ENCODE measurements around the gene RPA3.
A peak's percentile ranks its signal among the peaks of the same experiment; 100 is the strongest.

Gene RPA3

DNA sequence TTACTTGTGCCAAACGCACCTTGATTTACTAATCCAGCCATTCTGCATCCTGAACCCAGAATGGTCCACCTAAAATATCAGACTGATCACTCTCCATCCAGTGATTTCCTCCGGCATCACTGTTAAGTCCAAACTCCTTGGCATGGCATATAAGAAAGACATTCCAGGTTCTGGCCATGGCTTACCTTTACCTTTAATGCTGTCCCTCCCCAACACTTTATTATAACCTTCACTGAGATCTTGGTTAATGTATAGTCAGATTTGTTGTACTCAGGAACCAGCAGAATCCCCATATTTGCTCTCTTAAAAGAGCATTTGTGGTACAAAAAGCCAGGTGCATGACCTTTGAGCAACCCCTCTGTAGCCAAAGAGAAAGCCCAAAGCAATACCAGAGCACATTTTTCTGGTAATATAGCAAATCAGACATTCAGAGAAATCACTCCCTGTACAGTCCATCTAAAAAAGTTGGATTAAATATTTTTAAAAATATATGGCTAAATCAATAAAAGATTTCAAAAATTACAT lies 67.7 kb downstream of the RPA3 start:
- DNase-seq, result peak; percentile 26

- no peak for DNase-seq
Measured at GRCh38 chr7:7647495-7648036, 70.8 kb downstream of the RPA3 start.

- DNase-seq, result no peak
Measured at GRCh38 chr7:7642081-7642480, 76.3 kb downstream of the RPA3 start.

DNA sequence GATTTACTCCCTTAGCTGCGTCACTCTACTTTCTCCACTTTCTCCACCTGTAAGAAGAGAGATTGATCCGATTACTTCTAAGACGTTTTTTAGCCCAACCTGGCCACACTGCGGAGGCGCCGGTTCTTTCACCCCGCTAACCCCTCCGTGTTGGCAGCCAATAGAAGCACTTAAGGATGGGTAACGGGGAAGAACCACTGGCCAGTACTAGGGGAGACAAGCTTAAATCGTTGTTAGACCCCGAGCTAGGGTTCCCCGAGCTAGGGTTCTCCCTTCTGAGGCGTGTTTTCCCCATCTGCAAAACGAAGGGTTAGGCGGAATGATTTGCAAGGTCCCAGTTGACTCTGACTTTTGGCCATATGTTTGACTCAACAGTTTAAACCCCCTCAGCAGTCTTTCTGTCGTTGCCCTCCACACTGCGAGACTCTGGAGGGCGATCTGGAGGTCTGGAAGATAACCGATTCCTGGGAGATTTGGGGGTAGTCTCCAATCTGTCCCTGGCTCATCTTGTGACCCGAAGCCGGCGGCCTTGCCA lies 77.2 kb downstream of the RPA3 start:
- no peak for DNase-seq

DNA sequence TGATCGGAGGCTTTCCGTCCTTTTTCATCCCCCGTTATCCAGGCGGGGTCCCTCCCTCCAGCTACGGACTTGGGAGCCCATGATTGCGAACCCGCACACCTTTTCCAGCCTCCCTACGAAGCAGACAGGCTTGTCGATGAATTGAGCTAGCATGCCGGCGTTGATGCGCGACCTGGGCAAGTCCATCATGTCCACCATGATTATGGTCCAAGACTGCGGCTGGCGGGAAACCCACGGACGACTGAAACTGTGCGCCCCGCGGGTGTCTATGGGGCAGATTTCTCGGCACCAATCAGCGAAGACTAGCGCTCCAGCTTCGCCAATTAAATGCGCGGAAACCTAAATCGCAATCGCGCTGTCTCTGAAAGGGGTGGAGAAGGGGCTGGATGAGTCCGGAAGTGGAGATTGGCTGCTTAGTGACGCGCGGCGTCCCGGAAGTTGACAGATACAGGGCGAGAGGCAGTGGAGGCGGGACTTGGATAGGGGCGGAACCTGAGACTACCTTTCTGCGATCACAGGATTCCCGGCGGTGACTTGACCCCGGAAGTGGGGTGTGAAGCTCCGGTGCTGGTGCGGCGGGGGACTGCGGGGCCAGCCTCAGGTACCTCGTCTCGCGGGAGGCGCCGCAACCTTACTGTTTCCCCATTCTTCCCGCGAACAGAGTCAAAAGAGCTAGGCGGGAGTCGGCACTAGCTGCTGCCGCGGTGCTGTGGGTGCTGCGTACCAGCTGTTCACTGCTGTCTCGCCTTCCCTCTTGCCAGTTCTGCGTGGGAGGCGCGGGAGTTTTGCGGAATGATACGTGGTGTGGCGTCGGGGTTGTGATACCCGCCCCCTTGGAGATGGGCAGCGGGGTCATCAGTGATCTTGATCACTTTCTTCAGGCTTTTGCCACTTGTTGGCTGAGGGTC lies 77.9 kb downstream of the RPA3 start, which contains the start of gene UMAD1:
Gene UMAD1 (plus strand): TSS at position 532 of the 908 bp plus-strand sequence. CDS start 32,620 bp downstream, outside the sequence.
- DNase-seq, result peak; percentile 100

- peak; percentile 63 for DNase-seq
Measured at GRCh38 chr7:7639847-7640220, 78.6 kb downstream of the RPA3 start.

GRCh38 chr7:7639421-7639820 lies 79.0 kb downstream of the RPA3 start:
- peak; percentile 4 for DNase-seq

DNA sequence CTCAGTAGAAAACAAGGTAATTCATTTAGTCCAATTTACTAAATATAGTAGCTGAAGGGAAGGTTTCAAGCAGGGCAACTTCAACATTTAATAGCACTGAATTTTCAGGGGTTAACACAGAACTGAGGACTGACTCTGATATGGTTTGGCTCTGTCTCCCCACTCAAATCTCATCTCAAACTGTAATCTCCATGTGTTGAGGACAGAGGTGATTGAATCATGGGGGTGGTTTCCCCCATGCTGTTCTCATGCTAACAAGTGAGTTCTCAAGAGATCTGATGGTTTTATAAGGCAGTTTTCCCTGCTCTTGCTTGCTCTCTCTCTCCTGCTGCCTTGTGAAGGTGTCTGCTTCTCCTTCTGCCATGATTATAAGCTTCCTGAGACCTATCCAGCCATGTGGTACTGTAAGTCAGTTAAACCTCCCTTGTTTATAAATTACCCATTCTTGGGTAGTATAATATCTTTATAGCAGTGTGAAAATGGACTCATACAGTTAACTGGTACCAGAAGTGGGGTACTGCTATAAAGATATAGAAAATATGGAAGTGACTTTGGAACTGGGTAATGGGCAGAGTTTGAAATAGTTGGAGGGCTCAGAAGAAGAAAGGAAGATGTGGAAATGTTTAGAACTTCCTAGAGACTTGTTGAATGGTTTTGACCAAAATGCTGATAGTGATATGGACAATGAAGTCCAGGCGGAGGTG lies 87.6 kb downstream of the RPA3 start:
- no peak for DNase-seq

GRCh38 chr7:7628476-7628875 lies 89.9 kb downstream of the RPA3 start:
- DNase-seq, result no peak

GRCh38 chr7:7620644-7621210 lies 97.7 kb downstream of the RPA3 start:
- no peak for DNase-seq

DNA sequence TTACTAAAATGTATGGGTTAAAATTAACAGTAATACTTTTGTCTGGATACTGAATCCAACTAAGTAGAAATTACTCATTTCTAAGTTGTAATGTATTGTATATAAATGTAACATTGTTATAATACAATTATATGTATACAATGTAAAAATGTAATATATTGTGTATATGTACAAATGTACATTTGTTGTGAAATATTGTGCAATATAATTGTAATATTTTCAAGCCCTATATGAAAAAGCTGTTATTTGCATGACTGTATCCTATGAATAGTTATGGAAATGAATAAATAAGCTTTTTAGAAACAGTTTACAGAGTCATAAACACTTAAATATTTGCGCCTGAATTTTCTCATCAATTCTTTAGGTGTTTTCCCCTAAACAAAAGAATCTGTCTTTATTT lies 98.2 kb downstream of the RPA3 start:
- DNase-seq, result no peak

DNA sequence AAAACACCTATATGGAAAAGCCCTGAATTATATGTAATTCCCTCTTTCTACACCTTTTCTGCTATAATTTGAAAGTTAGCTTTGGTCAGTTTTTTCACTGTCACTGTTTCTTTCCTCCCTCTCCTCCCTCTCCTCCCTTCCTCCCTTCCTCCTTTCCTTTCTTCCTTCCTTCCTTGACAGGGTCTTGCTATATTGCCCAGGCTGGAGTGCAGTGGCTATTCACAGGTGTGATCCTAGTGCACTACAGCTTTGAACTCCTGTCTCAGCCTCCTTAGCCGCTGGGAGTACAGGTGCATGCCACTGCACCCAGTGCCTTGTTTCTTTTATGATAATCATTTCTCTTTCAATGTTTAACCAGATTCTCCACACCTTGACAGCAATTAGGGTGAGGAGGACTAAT lies 100.0 kb downstream of the RPA3 start:
- DNase-seq, result no peak

DNA sequence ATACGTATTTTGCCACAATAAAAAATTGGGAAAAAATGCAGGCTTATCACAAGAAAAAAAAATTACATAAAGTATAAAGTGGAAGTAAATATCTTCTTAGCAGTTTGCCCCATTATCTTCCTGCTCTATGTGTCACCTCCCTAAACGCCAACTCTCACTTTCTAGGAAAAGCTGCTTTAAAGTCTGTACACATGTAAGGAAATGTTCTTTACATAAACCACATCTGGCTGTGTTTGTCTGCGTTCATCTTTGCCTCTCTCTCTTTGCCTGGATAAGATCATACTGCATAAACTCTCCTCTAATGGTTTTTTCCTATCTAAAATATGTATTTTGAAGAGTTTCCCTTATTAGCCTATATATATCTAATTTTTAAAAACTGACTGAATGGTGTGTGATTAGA lies 100.9 kb downstream of the RPA3 start:
- DNase-seq, result no peak

GRCh38 chr7:7614018-7614741 lies 104.2 kb downstream of the RPA3 start:
- no peak for DNase-seq

DNA sequence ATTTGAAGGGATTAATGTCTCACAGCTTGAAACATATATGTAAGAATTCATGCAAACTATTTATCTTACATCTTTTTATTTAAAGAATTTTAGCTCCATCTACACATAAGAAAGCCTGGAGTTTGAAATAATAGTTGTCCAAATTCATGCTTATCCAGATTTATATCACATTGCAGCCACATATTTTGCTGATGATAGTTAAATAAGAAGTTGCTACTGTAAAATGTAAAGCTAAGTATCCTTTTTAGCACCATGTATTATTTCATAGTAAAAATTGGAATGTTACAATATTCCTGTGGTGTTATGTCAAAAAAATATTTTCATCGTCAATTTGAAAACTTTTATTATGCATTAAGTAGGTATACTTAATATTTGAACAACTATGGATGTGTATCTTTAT lies 105.2 kb downstream of the RPA3 start:
- DNase-seq, result no peak

DNA sequence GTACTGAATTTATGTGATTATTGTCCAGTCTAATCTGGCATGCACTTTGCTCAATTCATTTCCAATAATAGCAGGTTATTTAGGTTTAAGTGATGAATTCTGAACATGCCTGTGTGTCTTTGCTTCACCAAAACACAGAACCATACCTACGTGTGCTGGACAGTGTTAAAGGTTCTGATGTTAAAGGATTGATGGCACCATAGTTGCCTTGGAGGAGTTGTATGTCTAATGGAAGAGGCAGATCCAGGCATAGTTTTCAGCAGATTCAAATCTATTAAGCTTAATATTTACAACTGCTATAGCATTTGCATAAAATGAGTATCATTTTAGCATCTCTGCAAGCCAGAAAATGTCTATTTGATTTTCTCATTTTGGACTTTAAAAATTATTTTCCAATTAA lies 105.9 kb downstream of the RPA3 start:
- no peak for DNase-seq

GRCh38 chr7:7609330-7609729 lies 109.1 kb downstream of the RPA3 start:
- DNase-seq, result no peak

GRCh38 chr7:7607010-7607409 lies 111.4 kb downstream of the RPA3 start:
- no peak for DNase-seq

GRCh38 chr7:7596176-7596575 lies 122.2 kb downstream of the RPA3 start:
- no peak for DNase-seq

- peak; percentile 17 for DNase-seq
Measured at GRCh38 chr7:7595451-7595850, 123.0 kb downstream of the RPA3 start.

All from RPMI8226 (cell line).